ENCODE measurements around the gene SH3PXD2A.

SH3PXD2A gene

GRCh38 chr10:103874730-103875129, 19.4 kb upstream of the SH3PXD2A start:
- DNase-seq: peak in 1 of 2 experiments; percentile 15

GRCh38 chr10:103872137-103872931, 17.0 kb upstream of the SH3PXD2A start:
- peak in 1 of 2 experiments; percentile 27 for DNase-seq

GRCh38 chr10:103871006-103871405, 15.6 kb upstream of the SH3PXD2A start:
- no peak for DNase-seq

- no peak for DNase-seq
Observed at GRCh38 chr10:103870516-103870915, 15.1 kb upstream of the SH3PXD2A start.

- no peak for DNase-seq
Observed at GRCh38 chr10:103869336-103869735, 14.0 kb upstream of the SH3PXD2A start.

- no peak for DNase-seq
Observed at GRCh38 chr10:103868200-103868599, 12.8 kb upstream of the SH3PXD2A start.

GRCh38 chr10:103861505-103861904, 6.1 kb upstream of the SH3PXD2A start:
- no peak for DNase-seq

- peak; percentile 26 to 36 for DNase-seq
Observed at GRCh38 chr10:103859161-103860086, 4.0 kb upstream of the SH3PXD2A start.

- DNase-seq: no peak
Observed at GRCh38 chr10:103858360-103858759, 3.0 kb upstream of the SH3PXD2A start.

GRCh38 chr10:103856797-103857170, 1.4 kb upstream of the SH3PXD2A start:
- DNase-seq: no peak

GRCh38 chr10:103855852-103856796, 748 bp upstream of the SH3PXD2A start:
- DNase-seq: no peak

GRCh38 chr10:103854686-103855391, 537 bp downstream of the SH3PXD2A start:
- DNase-seq: peak in 1 of 2 experiments; percentile 6

- DNase-seq: peak in 1 of 2 experiments; percentile 6
Observed at GRCh38 chr10:103854265-103854685, 1.1 kb downstream of the SH3PXD2A start.

GRCh38 chr10:103853428-103854264, 1.7 kb downstream of the SH3PXD2A start:
- no peak for DNase-seq

- DNase-seq: no peak
Observed at GRCh38 chr10:103852856-103853255, 2.5 kb downstream of the SH3PXD2A start.

GRCh38 chr10:103852189-103852711, 3.1 kb downstream of the SH3PXD2A start:
- DNase-seq: no peak

- DNase-seq: no peak
Observed at GRCh38 chr10:103851261-103851660, 4.1 kb downstream of the SH3PXD2A start.

- no peak for DNase-seq
Observed at GRCh38 chr10:103850572-103850895, 4.8 kb downstream of the SH3PXD2A start.

GRCh38 chr10:103849880-103850571, 5.3 kb downstream of the SH3PXD2A start:
- DNase-seq: no peak

GRCh38 chr10:103849212-103849877, 6.0 kb downstream of the SH3PXD2A start:
- DNase-seq: no peak
